NB4 (cell line): Measurements from ENCODE around the gene STK32B.

Experiments used
- DNase-seq: peaks from one replicate; pipeline ENCODE4 v3.0.0; 2010; ENCODE audit warnings: low read depth
- H3K4me3 ChIP-seq: one replicate; pipeline ENCODE4 v1.5.1; 2011; ENCODE audit warnings: mild to moderate bottlenecking, low read depth, low read length, moderate library complexity
- CTCF ChIP-seq: IDR thresholded peaks from one replicate; pipeline ENCODE4 v1.5.1; 2012; ENCODE audit warnings: low read depth, low read length
- MYC ChIP-seq: IDR thresholded peaks from 2 replicates; pipeline ENCODE4 v1.6.1; 2011; ENCODE audit warnings: low read depth, low read length
- POLR2A ChIP-seq: IDR thresholded peaks from 2 replicates; pipeline ENCODE4 v1.6.1; 2011; ENCODE audit warnings: mild to moderate bottlenecking; ENCODE audit not compliant: insufficient read length; ENCODE audit errors: extremely low read depth
- TF ChIP-seq, protein P1 (sequence below): IDR thresholded peaks from 2 replicates; pipeline ENCODE4 v1.6.1; 2011; ENCODE audit warnings: low read depth, low read length

Gene STK32B

GRCh38 chr4:5467111-5467510 lies 415.8 kb downstream of the STK32B start:
- H3K4me3 ChIP-seq = no peak overlapping the region
- DNase-seq = no peak
- TF ChIP-seq CTCF (no peak), POLR2A (no peak), MYC (no peak)
- TF ChIP-seq, protein P1, sequence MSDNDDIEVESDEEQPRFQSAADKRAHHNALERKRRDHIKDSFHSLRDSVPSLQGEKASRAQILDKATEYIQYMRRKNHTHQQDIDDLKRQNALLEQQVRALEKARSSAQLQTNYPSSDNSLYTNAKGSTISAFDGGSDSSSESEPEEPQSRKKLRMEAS = no peak

- DNase-seq = no peak
Observed at GRCh38 chr4:5469151-5469775, 418.0 kb downstream of the STK32B start.

DNA sequence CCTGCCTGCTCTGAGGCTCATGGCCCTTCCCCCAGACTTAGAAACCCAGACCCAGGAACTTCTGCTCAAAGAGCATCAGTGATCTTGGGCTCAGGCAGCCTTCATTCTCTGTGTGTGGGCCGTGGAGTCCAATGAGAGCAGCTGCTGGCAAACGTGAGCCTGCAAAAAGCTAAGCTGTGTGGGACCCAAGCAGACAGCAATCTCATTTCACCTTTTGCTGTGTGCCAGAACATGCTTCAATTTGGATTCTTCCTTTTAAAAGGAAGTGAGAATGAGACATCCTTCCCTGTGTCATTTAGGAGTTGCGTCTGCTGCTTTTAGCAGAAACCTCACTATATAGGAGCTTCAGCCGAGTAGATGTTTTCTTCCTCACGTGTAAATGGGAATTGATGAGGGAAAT lies 418.6 kb downstream of the STK32B start:
- TF ChIP-seq, protein P1 = no peak
- TF ChIP-seq MYC = no peak
- no peak for TF ChIP-seq POLR2A
- no peak for TF ChIP-seq CTCF
- DNase-seq = no peak
- H3K4me3 ChIP-seq = no peak overlapping the region

More at GRCh38 chr4:5469151-5469775, 418.0 kb downstream of the STK32B start:
- TF ChIP-seq POLR2A (no peak), CTCF (no peak), MYC (no peak)
- TF ChIP-seq, protein P1 = no peak
- H3K4me3 ChIP-seq = no peak overlapping the region

GRCh38 chr4:5470318-5471198 lies 419.3 kb downstream of the STK32B start:
- no peak for DNase-seq
- H3K4me3 ChIP-seq = no peak overlapping the region
- TF ChIP-seq POLR2A = no peak
- TF ChIP-seq, protein P1 = no peak
- TF ChIP-seq MYC = no peak
- no peak for TF ChIP-seq CTCF

DNA sequence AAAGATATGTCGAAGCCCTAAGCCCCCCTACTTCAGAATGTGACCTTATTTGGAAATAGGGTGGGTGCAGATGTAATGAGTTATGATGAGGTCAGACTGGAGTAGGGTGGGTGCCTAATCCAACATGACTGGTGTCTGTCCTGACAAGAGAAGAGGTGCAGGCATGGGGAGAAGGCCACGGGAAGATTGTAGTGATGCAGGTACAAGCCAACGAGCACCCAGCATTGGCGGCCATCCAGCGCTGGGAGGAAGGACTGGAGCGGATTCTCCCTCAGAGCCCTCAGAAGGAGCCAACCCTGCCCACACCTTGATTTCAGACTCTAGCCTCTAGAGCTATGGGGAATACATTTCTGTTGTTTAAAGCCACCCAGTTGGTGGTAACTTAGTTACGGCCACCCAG lies 419.9 kb downstream of the STK32B start:
- H3K4me3 ChIP-seq = no peak overlapping the region
- DNase-seq = no peak
- TF ChIP-seq, protein P1 = no peak
- TF ChIP-seq POLR2A = no peak
- no peak for TF ChIP-seq CTCF
- TF ChIP-seq MYC = no peak
